Amniotic epithelial cell (primary cell): ENCODE measurements around the gene MBNL1.

ENCODE experiments used
- DNase-seq: peaks from one replicate; pipeline ENCODE4 v3.0.0-alpha.2; 2010; ENCODE audit warnings: low read depth

The MBNL1 gene, protein sequence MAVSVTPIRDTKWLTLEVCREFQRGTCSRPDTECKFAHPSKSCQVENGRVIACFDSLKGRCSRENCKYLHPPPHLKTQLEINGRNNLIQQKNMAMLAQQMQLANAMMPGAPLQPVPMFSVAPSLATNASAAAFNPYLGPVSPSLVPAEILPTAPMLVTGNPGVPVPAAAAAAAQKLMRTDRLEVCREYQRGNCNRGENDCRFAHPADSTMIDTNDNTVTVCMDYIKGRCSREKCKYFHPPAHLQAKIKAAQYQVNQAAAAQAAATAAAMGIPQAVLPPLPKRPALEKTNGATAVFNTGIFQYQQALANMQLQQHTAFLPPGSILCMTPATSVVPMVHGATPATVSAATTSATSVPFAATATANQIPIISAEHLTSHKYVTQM

GRCh38 chr3:152268555-152269055 lies at the start of gene MBNL1:
MBNL1 (plus strand) TSS chr3:152268929; CDS start chr3:152300194, 31,265 bp downstream.
- peak; percentile 47 for DNase-seq

DNA sequence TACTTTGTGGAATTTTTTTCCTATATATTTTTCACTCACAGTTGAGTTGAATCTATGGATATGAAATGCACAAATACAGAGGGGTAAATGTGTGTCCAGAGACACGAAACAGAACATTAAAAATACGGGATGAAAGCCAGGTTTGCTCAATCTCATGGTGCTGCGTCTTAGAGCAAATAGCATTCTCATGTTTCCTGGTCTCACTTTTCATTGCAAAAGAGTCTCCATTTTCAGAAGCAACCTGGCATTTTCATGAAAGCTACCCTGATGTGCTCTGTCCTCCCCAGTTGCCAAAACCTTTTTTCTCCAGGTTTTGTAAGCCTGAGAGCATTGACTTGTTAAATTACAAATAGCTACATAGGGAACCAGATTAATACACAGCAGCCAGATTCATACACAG lies 49.5 kb upstream of the MBNL1 start:
- DNase-seq: no peak

GRCh38 chr3:152219769-152220255 lies 48.9 kb upstream of the MBNL1 start:
- no peak for DNase-seq

GRCh38 chr3:152222327-152222726 lies 46.4 kb upstream of the MBNL1 start:
- peak; percentile 44 for DNase-seq

DNA sequence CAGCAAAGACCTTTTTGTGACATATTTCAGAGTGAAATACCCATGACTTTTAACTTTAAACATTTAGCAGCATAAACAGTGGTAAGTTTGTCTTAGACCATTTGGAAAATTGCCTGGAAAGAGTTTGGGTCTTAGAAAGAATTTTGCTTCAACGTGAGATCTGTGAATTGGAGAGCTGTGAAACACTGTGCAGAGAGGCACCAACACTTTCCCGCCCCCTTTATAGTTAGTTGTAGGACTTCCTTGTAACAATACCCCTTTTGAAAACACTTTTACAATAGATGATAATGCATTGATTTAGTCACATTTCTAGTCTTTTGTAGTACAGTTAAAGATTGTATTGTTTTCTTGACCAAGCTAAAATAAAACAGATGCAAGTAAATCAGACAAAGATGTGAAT lies 43.5 kb upstream of the MBNL1 start:
- DNase-seq: no peak

GRCh38 chr3:152226176-152226575 lies 42.6 kb upstream of the MBNL1 start:
- no peak for DNase-seq

DNA sequence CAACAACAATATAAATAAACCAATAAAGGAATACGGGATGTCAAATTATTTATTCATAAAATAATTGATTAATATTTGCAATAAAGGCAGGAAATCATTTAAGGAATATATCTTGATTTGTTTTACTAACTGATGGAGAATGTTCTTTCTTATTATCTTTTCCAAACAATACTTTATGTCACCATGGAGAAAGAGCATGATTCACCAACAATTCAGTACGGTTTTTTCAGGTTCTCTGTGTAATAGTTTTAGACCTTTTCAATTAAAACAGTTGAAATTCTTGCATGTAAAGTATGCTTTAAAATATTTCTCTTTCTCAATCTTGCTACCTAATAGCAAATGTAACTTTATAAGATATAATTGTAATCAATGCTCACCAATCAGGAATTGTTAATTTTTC lies 41.7 kb upstream of the MBNL1 start:
- no peak for DNase-seq

DNA sequence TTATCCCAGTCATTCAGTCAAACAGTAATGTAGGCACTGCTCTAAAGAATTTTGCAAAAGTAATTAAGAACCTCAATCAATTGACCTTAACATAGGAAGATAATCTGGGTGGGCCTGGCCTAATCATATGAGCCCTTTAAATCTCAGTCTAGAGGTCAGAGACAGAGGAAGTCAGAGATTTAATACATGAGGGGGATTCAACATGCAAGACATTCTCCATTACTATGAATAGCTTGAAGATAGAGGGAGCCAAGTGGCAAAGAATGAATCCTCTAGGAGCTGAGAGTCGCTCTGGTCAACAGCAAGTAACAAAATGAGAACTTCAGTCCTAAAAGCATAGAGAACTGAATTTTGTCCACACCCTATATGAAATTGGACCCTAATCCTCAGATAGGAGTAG lies 39.0 kb upstream of the MBNL1 start:
- no peak for DNase-seq

DNA sequence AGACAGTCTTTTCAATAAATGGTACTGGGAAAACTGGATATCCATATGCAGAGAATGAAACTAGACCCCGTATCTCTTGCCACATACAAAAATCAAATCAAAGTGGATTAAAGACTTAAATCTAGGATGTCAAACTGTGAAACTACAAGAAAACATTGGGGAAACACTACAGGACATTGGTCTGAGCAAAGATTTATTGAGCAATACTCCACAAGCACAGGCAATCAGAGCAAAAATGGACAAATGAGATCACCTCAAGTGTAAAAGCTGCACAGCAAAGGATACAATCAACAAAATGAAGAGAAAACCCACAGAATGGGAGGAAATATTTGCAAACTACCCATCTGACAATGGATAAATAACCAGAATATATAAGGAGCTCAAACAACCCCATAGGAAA lies 38.4 kb upstream of the MBNL1 start:
- no peak for DNase-seq

DNA sequence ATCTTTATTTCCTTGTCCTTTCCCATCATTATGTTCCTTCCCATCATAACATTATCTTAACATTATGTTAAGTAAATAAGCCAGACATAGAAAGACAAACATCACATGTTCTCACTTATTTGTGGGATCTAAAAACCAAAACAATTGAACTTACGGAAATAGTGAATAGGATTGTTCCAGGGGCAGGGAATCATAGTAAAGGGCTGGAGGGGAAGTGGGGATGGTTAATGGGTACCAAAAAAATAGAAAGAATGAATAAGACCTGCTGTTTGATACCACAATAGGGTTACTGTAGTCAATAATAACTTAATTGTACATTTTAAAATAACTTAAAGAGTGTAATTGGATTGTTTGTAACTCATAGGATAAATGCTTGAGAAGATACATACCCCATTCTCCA lies 36.7 kb upstream of the MBNL1 start:
- DNase-seq: no peak

DNA sequence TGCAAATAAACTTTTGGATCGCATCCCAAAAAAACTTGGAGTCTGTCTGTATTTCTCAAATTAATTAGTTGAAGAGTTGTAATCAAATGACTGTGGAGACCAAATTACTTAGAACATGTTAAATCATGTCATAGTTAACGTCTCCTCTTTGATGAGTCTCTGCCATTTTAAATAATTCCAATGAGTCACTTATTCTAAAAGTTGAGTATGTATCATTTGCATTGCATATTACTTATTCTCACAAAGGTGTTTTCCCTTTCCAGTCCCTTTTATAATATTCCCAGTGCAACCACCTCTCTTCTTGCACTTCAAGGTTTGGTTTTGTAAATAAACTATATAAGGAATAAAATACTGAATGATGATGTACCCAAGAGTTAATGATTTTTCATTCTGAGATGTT lies 36.0 kb upstream of the MBNL1 start:
- no peak for DNase-seq

DNA sequence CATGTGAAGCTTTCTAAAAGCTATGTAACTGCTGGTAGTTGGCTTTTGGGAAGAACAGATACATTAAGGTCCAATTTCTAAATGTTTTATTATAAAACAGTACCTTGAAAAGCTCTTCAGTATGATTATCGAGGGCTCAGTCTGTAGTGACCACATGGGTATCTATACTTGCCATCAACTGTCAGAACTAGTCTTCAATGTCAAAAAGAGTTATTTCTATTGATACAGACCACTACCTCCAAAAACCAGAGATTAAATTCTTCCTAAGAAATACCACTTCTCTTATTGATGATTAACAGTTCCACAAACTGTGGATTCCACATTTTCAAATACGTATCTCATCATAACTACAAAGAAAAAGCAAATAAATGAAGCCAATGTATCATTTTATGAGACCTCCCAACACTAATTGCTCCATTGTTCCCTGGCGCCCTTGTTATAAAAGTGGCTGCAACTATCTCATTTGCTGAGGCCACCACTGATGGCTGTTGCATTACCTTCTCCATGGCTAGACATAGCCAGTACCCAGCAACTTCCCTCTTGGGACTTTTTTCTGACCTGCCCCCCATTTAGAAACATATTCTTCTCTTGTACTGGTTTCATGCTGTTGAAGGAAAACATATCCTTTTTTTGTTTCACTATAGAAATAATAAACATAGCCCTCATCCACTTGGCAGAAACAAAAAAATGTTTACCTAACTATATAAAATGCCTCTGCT lies 33.9 kb upstream of the MBNL1 start:
- no peak for DNase-seq

DNA sequence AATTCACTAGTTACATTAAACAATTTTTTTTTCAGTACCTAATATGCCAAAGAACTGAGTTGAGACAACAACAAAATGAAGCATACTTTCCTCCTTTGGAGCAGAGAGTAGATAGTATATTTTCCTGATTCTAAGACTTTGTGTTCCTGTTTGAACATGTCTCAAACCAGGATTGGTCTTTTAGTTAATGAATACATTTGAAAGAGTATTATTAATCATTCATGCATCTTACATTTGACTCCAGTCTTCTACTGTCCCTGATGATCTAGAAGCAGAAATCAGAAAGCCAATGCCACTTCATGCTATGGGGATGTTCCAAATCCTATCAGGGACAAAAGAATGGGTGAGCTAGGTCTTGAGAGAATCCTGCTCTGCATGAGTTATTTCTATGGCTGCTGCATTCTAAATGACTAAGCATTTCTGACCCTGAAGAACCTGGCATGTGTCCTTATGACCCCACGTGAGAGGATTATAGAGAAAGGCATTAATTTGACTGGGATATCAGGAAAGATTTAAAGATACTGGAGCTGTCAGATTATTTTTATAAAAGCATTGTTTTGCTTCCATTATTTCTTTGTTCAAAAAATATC lies 32.9 kb upstream of the MBNL1 start:
- peak; percentile 73 for DNase-seq

- no peak for DNase-seq
Measured at GRCh38 chr3:152236716-152237115, 32.0 kb upstream of the MBNL1 start.

- peak; percentile 62 for DNase-seq
Measured at GRCh38 chr3:152241142-152242017, 27.3 kb upstream of the MBNL1 start.

- no peak for DNase-seq
Measured at GRCh38 chr3:152243301-152243711, 25.4 kb upstream of the MBNL1 start.

- no peak for DNase-seq
Measured at GRCh38 chr3:152243721-152244516, 24.8 kb upstream of the MBNL1 start.

DNA sequence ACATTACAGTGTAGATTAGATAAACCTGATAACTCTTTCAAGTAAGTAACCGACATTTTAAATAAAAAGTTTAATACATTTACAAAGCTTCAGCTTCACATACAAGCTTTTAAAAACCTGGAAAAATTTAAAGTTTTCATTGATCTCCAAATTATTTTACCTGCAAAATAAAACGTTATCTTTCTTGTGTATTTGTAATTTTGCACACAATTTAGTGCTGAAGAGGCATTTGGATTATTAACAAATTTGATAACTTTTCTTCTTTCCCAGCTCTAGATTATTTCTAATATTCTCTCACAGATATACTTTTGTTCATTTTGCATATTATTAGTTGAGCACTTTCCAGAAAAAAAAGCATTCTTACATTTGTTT lies 24.2 kb upstream of the MBNL1 start:
- DNase-seq: no peak

DNA sequence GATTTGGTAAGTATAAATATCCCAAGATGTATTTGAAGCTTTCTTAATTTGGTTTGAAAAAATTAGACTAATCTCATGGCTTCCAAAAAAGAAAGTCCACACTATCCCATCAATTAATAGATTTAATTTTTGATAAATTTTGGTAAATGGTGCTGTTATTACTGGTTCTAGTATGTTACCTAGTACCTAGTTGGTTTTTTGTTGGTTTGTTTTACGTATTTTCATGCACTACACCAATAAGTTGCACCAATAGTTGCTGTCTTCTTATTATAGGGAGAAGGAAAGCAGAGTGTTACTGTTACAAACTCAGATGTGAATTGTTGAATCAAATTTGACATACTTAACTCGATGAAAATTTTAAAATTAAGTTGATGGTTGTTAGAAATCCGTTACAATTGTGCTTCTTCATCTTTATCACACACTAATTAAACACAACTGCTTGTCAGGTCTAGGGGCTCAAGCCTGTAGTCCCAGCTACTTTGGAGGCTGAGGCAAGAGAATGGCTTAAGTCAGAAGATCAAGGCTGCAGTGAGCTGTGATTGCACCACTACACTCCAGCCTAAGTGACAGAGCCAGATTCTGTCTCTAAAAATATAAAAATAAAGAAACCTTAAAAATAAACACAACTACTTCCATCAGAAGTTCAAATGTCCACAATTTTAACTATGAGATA lies 23.1 kb upstream of the MBNL1 start:
- no peak for DNase-seq

DNA sequence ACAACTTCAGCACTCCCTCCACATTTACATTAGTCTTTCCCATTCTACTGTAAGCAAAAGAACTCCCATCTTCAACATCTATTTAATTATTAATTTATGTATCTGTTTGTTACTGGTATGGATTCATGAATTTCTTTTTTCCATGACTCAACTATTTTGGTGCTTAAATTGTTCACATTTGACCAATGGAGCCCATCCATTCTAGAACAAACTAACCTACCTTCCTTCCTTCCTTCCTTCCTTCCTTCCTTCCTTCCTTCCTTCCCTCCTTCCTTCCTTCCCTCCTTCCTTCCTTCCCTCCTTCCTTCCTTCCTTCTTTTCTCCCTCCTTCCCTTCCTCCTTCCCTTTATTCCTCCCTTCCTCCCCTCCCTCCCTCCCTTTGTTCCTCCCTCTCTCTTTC lies 16.8 kb upstream of the MBNL1 start:
- DNase-seq: no peak
